CD4-positive, alpha-beta memory T cell (primary cell): Measurements from ENCODE around the gene CCDC134. TPM values are rescaled to one million over a fixed set of nuclear protein-coding genes. Genes with fewer than 3 reads are reported as not detected.

Source experiments
- CTCF ChIA-PET: fragments of 350-600 bp; sonication (Branson Sonifier 250); formaldehyde crosslinking; loops from one replicate; lab custom pipeline; 2021; ENCODE audit warnings: inconsistent platforms; ENCODE audit not compliant: partially characterized antibody; lab: Charles Lee
- POLR2A ChIA-PET: fragments of 350-600 bp; sonication (Branson Sonifier 250); formaldehyde crosslinking; loops from one replicate; lab custom pipeline; 2021; ENCODE audit not compliant: partially characterized antibody; lab: Charles Lee
- DNase-seq, 5 donors: peaks; one replicate each; pipeline versions ENCODE4 v3.0.0 to v3.0.0-alpha.2; 2020 to 2022; ENCODE audit warnings: mixed read lengths in 1 of 5
- H3K27ac ChIP-seq: one replicate; pipeline ENCODE4 v1.7.0; 2013; ENCODE audit warnings: low read depth, low read length
- H3K27me3 ChIP-seq: 2 replicates; pipeline ENCODE4 v1.7.0; 2013; ENCODE audit warnings: mild to moderate bottlenecking, low read length, moderate library complexity; ENCODE audit not compliant: insufficient read depth
- H3K36me3 ChIP-seq: 2 replicates; pipeline ENCODE4 v1.7.0; 2013; ENCODE audit warnings: mild to moderate bottlenecking, low read length, moderate library complexity; ENCODE audit not compliant: insufficient read depth
- H3K4me1 ChIP-seq: 2 replicates; pipeline ENCODE4 v1.7.0; 2013; ENCODE audit warnings: mild to moderate bottlenecking, low read length, moderate library complexity; ENCODE audit not compliant: insufficient read depth
- H3K4me3 ChIP-seq, 2 donors: one replicate each; pipeline ENCODE4 v1.7.0; 2013; ENCODE audit warnings: low read length in 2 of 2, mild to moderate bottlenecking in 1 of 2
- H3K9me3 ChIP-seq, 2 donors: one replicate each; pipeline ENCODE4 v1.7.0; 2013; ENCODE audit warnings: low read length in 2 of 2, control low read depth in 1 of 2; ENCODE audit not compliant: control insufficient read depth in 1 of 2
- H3K27ac Mint-ChIP-seq, 7 donors: one replicate each; pipeline ENCODE4 v1.8.0; 2020 to 2021; ENCODE audit warnings: mixed read lengths in 7 of 7, mild to moderate bottlenecking in 6 of 7, inconsistent platforms in 3 of 7, moderate library complexity in 3 of 7
- H3K27me3 Mint-ChIP-seq, 2 donors: one replicate each; pipeline ENCODE4 v1.8.0; 2020 to 2021; ENCODE audit warnings: mixed read lengths in 2 of 2
- H3K36me3 Mint-ChIP-seq, 2 donors: one replicate each; pipeline ENCODE4 v1.8.0; 2020 to 2021; ENCODE audit warnings: mixed read lengths in 2 of 2, inconsistent platforms in 1 of 2, mild to moderate bottlenecking in 1 of 2
- H3K4me1 Mint-ChIP-seq, 4 donors: one replicate each; pipeline ENCODE4 v1.8.0; 2020 to 2021; ENCODE audit warnings: mixed read lengths in 4 of 4, mild to moderate bottlenecking in 1 of 4
- H3K4me3 Mint-ChIP-seq, 8 donors: one replicate each; pipeline ENCODE4 v1.8.0; 2020 to 2021; ENCODE audit warnings: mixed read lengths in 8 of 8, mild to moderate bottlenecking in 7 of 8, moderate library complexity in 6 of 8, inconsistent platforms in 3 of 8
- H3K9me3 Mint-ChIP-seq, 8 donors: one replicate each; pipeline ENCODE4 v1.8.0; 2020 to 2021; ENCODE audit warnings: mixed read lengths in 8 of 8, mild to moderate bottlenecking in 5 of 8, inconsistent platforms in 3 of 8, moderate library complexity in 1 of 8
- intact Hi-C: fragments of 100-400 bp; cut with micrococcal nuclease; formaldehyde crosslinking; loops from one replicate; pipeline ENCODE4 v1.15.1; 2023
- polyA plus RNA-seq, 2 donors: library from polyadenylated mRNA; unstranded; fragments of 300-500 nt; fragmentation: Illumina TruSeq; gene quantifications; one replicate each; pipeline ENCODE4 v1.2.3, GENCODE V29; 2021
- total RNA-seq, 2 experiments: library from RNA; stranded (reverse); gene quantifications; one replicate each; pipeline ENCODE4 v1.2.3, GENCODE V29; 2021

Gene CCDC134
- total and polyA plus RNA-seq, 4 experiments from 2014 or later: 1.2 to 27.8 (median 13.0) TPM

DNA sequence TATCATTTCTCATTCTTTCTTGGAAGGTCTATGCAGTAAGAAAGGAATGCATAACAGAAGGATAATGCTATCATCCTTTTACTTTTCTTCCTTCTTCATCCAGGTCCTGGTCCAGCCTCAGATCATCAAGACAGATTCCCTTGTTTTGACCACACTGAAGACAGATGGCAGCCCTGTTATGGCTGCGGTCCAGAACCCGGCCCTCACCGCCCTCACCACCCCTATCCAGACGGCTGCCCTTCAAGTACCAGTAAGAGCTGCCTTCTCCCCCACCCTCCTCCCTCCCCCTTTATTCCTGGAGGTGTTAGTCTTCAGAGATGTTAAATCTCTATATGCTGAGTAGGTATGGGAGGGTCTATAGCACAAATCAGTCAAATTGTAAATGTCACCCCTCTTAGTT lies 70.3 kb downstream of the CCDC134 start:
- Mint-ChIP-seq H3K9me3 (no peaks in the 10 kb centered on the region), H3K4me3 (no peak overlapping the region), H3K27ac (peak overlapping the region in 3 of 7 donors; percentile 43 to 88 (median 67)), H3K36me3 (peaks cover 32 to 60% of the 10 kb centered on the region in 2 donors), H3K4me1 (peaks cover 7 to 12% (median 11%) of the 10 kb centered on the region in 4 donors), H3K27me3 (no peaks in the 10 kb centered on the region)
- Histone ChIP-seq H3K36me3 (peaks cover 47% of the 10 kb centered on the region), H3K9me3 (no peaks in the 10 kb centered on the region), H3K4me1 (peaks cover 6% of the 10 kb centered on the region), H3K4me3 (no peak overlapping the region), H3K27me3 (no peaks in the 10 kb centered on the region), H3K27ac (no peak overlapping the region)
- ChIA-PET POLR2A (interaction anchor here (1.9 to 2.0 kb wide), 2 partner anchors 8 to 70 kb away, joined by 7 to 10 read pairs; no protein-coding TSS in a partner anchor), CTCF (interaction anchor here (0.6 to 0.8 kb wide), 5 partner anchors 11 to 98 kb away, joined by 3 read pairs; no protein-coding TSS in a partner anchor)
- DNase-seq: no peak
- intact Hi-C loops: no loop called here

DNA sequence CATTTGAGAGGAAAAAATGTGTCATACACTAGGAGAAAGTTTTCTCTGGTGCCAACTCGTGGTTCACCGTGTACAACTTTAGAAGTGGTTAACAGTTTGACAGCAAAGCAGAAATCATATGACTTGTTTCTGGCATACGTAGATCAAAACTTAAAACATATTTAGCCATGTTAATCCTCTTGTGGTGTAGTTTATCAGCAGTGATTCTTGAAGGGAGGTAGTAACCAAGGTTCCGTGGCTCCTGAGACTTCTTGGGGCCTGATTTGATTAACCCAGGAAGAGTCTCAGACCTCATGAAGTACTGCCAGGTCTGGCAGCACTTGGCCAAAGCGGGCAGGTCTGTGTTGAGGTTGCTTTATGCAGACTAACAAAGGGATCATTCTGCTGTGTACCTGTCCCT lies 72.9 kb downstream of the CCDC134 start:
- Histone ChIP-seq H3K4me1 (peaks cover 6% of the 10 kb centered on the region), H3K36me3 (peaks cover 40% of the 10 kb centered on the region), H3K9me3 (no peaks in the 10 kb centered on the region), H3K4me3 (no peak overlapping the region), H3K27ac (no peak overlapping the region), H3K27me3 (no peaks in the 10 kb centered on the region)
- Mint-ChIP-seq H3K9me3 (no peaks in the 10 kb centered on the region), H3K4me3 (peak overlapping the region in 5 of 8 donors; percentile 1 to 40 (median 11)), H3K27ac (peak overlapping the region; percentile 81 to 93 (median 89)), H3K36me3 (peaks cover 43 to 63% of the 10 kb centered on the region in 2 donors), H3K4me1 (peaks cover 7 to 12% (median 12%) of the 10 kb centered on the region in 4 donors), H3K27me3 (no peaks in the 10 kb centered on the region)
- ChIA-PET CTCF (interaction anchor here (0.6 kb wide), 1 partner anchor 51 kb away, joined by 5 read pairs; no protein-coding TSS in a partner anchor), POLR2A (interaction anchor here (1.6 to 1.9 kb wide), 2 partner anchors 67 to 73 kb away, joined by 5 to 8 read pairs; partner anchors contain the start of gene CCDC134)
- DNase-seq: peak; percentile 47 to 65 (median 54)
- intact Hi-C loops: no loop called here

DNA sequence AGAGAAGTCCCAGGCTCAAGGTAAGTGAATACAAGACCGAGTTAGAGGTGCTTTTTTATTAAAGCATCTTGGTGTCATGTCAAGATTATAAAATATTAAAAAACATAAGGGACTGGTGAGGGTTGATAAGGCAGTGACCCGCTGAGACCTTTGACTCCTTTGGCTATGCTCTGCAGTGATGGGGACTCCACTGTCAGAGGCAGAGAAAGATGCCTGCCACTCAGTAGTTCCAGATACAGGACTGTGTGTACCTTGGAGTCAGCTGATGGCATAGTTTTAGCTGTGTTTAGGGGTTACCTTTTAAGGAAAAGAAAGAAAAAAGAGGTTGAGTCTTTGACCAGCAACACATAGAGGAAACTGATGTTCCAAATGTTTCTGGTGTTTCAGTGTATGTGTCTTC lies 73.6 kb downstream of the CCDC134 start:
- Mint-ChIP-seq H3K4me3 (no peak overlapping the region), H3K27ac (peak overlapping the region in 4 of 7 donors; percentile 66 to 89 (median 82)), H3K36me3 (peaks cover 46 to 65% of the 10 kb centered on the region in 2 donors), H3K27me3 (no peaks in the 10 kb centered on the region), H3K4me1 (peaks cover 7 to 12% (median 12%) of the 10 kb centered on the region in 4 donors), H3K9me3 (no peaks in the 10 kb centered on the region)
- ChIA-PET CTCF (interaction anchor here (1.3 to 2.0 kb wide), 2 partner anchors 15 to 127 kb away, joined by 3 to 4 read pairs; no protein-coding TSS in a partner anchor), POLR2A (interaction anchor here (1.2 to 1.6 kb wide), 2 partner anchors 9 to 12 kb away, joined by 4 read pairs; no protein-coding TSS in a partner anchor)
- no peak for DNase-seq
- Histone ChIP-seq H3K4me1 (peaks cover 6% of the 10 kb centered on the region), H3K4me3 (no peak overlapping the region), H3K36me3 (peaks cover 37% of the 10 kb centered on the region), H3K27me3 (no peaks in the 10 kb centered on the region), H3K9me3 (no peaks in the 10 kb centered on the region), H3K27ac (no peak overlapping the region)
- intact Hi-C loops: no loop called here

- H3K4me1 Mint-ChIP-seq: peaks cover 7 to 12% (median 12%) of the 10 kb centered on the region in 4 donors
- H3K9me3 ChIP-seq: no peaks in the 10 kb centered on the region
- H3K27me3 ChIP-seq: no peaks in the 10 kb centered on the region
- H3K27me3 Mint-ChIP-seq: no peaks in the 10 kb centered on the region
- peaks cover 33% of the 10 kb centered on the region for H3K36me3 ChIP-seq
- no peak for DNase-seq
- H3K27ac Mint-ChIP-seq: peak overlapping the region in 1 of 7 donors; percentile 36
- H3K9me3 Mint-ChIP-seq: no peaks in the 10 kb centered on the region
- H3K36me3 Mint-ChIP-seq: peaks cover 53 to 70% of the 10 kb centered on the region in 2 donors
- H3K4me3 Mint-ChIP-seq: no peak overlapping the region
- POLR2A ChIA-PET: interaction anchor here (1.6 kb wide), 1 partner anchor 13 kb away, joined by 4 read pairs; no protein-coding TSS in a partner anchor
- intact Hi-C loops: no loop called here
- H3K4me3 ChIP-seq: no peak overlapping the region
- H3K4me1 ChIP-seq: peaks cover 6% of the 10 kb centered on the region
- CTCF ChIA-PET: interaction anchor here (1.3 to 2.0 kb wide), 2 partner anchors 16 to 129 kb away, joined by 3 to 4 read pairs; no protein-coding TSS in a partner anchor
- H3K27ac ChIP-seq: no peak overlapping the region
Observed at GRCh38 chr22:41875531-41876270, 75.2 kb downstream of the CCDC134 start.

Other genes starting within 250 kb of the CCDC134 start
- gene CSDC2, start 239.7 kb upstream of the CCDC134 start, total RNA-seq: not detected
- gene CSDC2, start 239.7 kb upstream of the CCDC134 start, polyA plus RNA-seq: not detected
- 10 to 100 TPM; 31.7 to 32.9 TPM for gene PMM1, start 210.8 kb upstream of the CCDC134 start, total RNA-seq
- 10 to 100 TPM; 32.0 to 45.7 TPM for gene PMM1, start 210.8 kb upstream of the CCDC134 start, polyA plus RNA-seq
- gene DESI1, start 179.6 kb upstream of the CCDC134 start, total RNA-seq: 10 to 100 TPM; 26.2 to 28.7 TPM
- gene DESI1, start 179.6 kb upstream of the CCDC134 start, polyA plus RNA-seq: 10 to 100 TPM in 1 of 2 donors, 1 to 10 TPM in 1; 9.5 to 13.6 TPM
- gene XRCC6, start 179.4 kb upstream of the CCDC134 start, total RNA-seq: 100 to 1,000 TPM; 174 to 181 TPM
- 100 to 1,000 TPM; 441 to 593 TPM for gene XRCC6, start 179.4 kb upstream of the CCDC134 start, polyA plus RNA-seq
- 100 to 1,000 TPM; 123 to 129 TPM for gene SNU13, start 111.8 kb upstream of the CCDC134 start, total RNA-seq
- 100 to 1,000 TPM; 290 to 298 TPM for gene SNU13, start 111.8 kb upstream of the CCDC134 start, polyA plus RNA-seq
- 10 to 100 TPM; 79.2 to 79.6 TPM for gene MEI1, start 101.2 kb upstream of the CCDC134 start, total RNA-seq
- 100 to 1,000 TPM; 156 to 286 TPM for gene MEI1, start 101.2 kb upstream of the CCDC134 start, polyA plus RNA-seq
- gene SREBF2, start 32.4 kb downstream of the CCDC134 start, total RNA-seq: 100 to 1,000 TPM; 109 to 112 TPM
- 10 to 100 TPM; 14.5 to 23.6 TPM for gene SREBF2, start 32.4 kb downstream of the CCDC134 start, polyA plus RNA-seq
- not detected for gene SHISA8, start 114.4 kb downstream of the CCDC134 start, total RNA-seq
- gene SHISA8, start 114.4 kb downstream of the CCDC134 start, polyA plus RNA-seq: not detected
- 10 to 100 TPM; 14.3 to 14.8 TPM for gene TNFRSF13C, start 126.1 kb downstream of the CCDC134 start, total RNA-seq
- 1 to 10 TPM in 1 of 2 donors, under 1 TPM in 1; 0.37 to 1.4 TPM for gene TNFRSF13C, start 126.1 kb downstream of the CCDC134 start, polyA plus RNA-seq
- gene CENPM, start 146.5 kb downstream of the CCDC134 start, total RNA-seq: 10 to 100 TPM in 1 of 2 experiments, 1 to 10 TPM in 1; 7.6 to 12.0 TPM
- 10 to 100 TPM; 14.1 to 19.2 TPM for gene CENPM, start 146.5 kb downstream of the CCDC134 start, polyA plus RNA-seq
- gene SEPTIN3, start 168.8 kb downstream of the CCDC134 start, total RNA-seq: under 1 TPM; 0.36 to 0.81 TPM
- not detected for gene SEPTIN3, start 168.8 kb downstream of the CCDC134 start, polyA plus RNA-seq
- gene WBP2NL, start 198.1 kb downstream of the CCDC134 start, total RNA-seq: 1 to 10 TPM; 3.5 to 5.4 TPM
- under 1 TPM; 0.49 to 0.59 TPM for gene WBP2NL, start 198.1 kb downstream of the CCDC134 start, polyA plus RNA-seq